HG03442 (cell line): ENCODE results near the gene RPL10A.

Experiments
- ATAC-seq: cut with Tn5 transposase; IDR thresholded peaks from one replicate; pipeline ENCODE4 v1.9.1; 2021; ENCODE audit warnings: mild to moderate bottlenecking, moderate library complexity; ENCODE audit not compliant: unreplicated experiment

The RPL10A gene

DNA sequence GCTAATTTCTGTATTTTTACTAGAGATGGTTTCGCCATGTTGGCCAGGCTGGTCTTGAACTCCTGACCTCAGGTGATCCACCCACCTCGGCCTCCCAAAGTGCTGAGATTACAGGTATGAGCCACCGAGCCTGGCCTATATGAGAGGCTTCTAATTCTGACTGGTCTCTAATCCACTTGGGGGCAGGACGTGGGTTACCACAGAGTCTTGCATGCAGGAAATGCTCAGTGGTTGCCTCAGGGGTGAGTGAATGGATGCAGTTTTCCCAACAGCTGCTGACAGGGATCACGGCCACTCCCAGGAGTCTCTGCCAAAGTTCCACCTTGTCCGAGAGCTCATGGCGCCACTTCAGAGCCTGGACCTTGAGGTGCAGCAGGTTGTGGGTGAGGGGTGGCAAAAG, 22.5 kb upstream of the RPL10A start:
- ATAC-seq: no peak

DNA sequence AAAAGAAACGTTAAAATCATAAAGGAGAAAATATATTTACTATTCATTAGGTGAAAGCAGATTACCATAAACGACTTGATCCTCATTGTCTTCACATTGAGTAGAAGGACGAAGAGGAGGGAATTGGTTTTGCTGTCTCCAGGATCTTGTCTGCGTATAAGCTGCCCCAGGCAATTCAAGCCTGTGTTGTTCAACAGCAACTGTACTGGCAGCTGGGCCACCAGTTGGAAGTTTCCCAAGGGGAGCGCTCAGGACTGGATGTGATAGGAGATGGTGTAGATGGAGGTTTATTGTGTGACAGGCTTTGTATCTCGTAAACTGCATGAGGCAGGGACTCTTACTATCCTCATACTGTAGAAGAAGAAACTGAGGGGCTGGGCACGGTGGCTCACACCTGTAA, 20.0 kb upstream of the RPL10A start:
- no peak for ATAC-seq

DNA sequence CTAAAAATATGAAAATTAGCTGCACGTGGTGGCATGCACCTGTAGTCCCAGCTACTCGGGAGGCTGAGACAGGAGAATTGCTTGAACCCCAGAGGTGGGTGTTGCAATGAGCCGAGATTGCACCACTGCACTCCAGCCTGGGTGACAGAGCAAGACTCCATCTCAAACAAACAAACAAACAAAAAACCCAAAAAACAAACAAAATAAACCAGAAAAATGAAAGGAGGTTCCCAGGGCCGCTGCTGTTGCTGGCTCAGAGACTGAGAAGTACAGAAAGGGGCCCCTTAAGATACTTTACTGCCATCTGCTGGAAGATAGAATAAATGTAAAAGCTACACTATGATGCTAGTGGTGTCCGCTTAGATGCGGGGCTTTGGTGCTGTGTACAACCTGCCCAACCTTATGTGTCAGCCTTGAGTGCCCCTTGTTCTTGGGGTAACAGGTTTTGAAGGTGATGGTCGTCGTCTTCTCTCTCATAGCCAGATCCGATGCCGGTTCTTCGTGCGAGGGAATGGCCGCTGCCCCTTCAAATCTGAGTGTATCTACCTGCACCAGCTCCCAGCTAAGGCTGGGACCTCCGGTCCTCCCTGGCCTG, 18.8 kb upstream of the RPL10A start:
- ATAC-seq: no peak

- ATAC-seq: no peak
These were observed 16.6 kb upstream of the RPL10A start for GRCh38 chr6:35451354-35452182.

DNA sequence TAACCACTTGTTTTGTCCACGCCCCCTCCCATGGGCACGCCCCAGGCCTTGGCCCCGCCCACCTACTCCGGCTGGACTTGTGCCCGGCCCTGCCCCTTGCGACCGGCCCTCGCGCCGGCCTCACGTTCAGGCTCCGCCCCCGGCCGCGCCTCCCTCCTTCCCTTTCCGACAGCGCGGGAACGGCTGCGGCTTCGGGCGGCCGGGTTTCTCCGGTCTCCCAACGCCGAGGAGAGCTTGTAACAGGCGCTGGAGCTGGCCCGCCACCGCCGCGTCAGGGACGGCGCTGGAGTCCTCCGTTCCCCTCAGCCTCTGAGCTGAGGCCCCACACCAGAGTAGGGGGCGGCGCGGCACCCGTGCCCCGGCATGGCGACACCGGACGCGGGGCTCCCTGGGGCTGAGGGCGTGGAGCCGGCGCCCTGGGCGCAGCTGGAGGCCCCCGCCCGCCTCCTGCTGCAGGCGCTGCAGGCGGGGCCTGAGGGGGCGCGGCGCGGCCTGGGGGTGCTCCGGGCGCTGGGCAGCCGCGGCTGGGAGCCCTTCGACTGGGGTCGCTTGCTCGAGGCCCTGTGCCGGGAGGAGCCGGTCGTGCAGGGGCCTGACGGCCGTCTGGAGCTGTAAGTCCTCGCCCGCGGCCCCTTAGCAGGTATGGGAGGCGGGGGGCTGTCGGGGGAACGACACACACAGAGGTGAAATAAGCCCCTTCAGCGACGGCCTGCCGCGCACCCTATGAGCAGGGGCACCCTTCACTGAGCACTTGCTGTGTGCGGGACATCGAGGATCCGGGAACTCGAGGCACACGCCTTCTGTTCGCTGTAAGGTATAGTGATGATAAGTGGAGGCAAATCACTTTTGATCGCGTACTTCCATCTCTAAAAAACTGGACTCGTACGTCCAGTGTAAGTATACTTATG, 15.8 kb upstream of the RPL10A start, which contains the start of gene FANCE:
Gene FANCE, plus strand, starts transcription at position 156 of the 908 bp plus-strand sequence. Its CDS starts 208 bp downstream, at position 364.
- peak; percentile 90 for ATAC-seq

DNA sequence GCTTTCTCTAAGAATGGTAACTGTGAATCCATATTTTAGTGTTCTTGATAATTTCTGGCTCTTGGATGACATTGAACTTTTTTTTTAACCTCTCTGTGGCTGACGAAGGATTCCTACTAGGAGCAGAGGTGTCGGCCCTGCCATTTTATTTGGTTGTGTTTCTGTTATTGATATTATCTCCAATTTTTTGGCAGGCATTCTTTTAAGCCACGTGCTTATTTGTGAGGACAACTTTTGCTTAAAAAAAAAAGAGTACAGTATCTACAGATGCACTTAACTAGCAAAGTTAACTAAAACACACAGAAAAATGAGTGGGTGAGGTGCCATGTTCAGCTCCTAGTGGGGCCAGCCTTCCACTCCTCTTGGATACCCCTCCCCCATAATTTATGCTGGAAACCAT, 15.0 kb upstream of the RPL10A start:
- no peak for ATAC-seq

- ATAC-seq: no peak
These were observed 13.7 kb upstream of the RPL10A start for GRCh38 chr6:35454391-35455110.

- ATAC-seq: no peak
These were observed 10.3 kb upstream of the RPL10A start for GRCh38 chr6:35457907-35458306.

GRCh38 chr6:35461270-35461669, 6.9 kb upstream of the RPL10A start:
- ATAC-seq: no peak

- ATAC-seq: no peak
These were observed 4.9 kb upstream of the RPL10A start for GRCh38 chr6:35463292-35463691.

GRCh38 chr6:35465646-35466045, 2.6 kb upstream of the RPL10A start:
- ATAC-seq: no peak

- no peak for ATAC-seq
These were observed 964 bp downstream of the RPL10A start for GRCh38 chr6:35468980-35469750.

DNA sequence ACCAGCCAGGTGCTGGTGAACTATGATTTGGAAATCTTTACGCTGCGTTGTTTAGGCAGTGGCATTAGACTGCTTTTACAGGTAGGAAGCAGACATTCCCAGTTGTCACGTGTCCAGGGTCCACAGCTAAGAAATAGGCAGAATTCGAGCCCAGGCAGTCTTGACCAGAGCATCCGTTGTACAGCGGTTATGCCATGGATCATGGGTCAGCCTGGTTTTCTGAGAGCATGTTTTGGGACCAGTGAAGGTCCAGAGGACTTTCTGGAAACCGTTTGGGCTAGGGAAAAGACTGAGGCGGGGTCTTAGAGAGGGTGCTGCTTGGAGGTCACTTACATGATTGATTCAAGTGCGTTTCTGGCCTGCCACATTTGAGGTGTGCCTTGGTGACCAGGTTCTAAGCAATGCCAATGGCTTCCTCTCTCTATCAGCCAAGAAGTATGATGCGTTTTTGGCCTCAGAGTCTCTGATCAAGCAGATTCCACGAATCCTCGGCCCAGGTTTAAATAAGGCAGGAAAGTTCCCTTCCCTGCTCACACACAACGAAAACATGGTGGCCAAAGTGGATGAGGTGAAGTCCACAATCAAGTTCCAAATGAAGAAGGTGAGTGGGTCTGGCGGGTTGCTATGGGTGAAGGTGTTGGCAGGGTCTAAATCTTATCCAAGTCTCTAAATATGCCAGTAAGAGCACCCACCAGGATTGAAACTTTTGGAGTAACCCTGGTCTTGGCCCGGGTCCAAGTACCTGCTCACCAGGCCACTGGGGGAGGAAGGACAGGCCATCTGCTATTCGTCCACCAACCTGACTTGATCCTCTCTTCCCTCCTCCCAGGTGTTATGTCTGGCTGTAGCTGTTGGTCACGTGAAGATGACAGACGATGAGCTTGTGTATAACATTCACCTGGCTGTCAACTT, 1.8 kb downstream of the RPL10A start:
- ATAC-seq: no peak

GRCh38 chr6:35470663-35471120, 2.5 kb downstream of the RPL10A start:
- no peak for ATAC-seq

DNA sequence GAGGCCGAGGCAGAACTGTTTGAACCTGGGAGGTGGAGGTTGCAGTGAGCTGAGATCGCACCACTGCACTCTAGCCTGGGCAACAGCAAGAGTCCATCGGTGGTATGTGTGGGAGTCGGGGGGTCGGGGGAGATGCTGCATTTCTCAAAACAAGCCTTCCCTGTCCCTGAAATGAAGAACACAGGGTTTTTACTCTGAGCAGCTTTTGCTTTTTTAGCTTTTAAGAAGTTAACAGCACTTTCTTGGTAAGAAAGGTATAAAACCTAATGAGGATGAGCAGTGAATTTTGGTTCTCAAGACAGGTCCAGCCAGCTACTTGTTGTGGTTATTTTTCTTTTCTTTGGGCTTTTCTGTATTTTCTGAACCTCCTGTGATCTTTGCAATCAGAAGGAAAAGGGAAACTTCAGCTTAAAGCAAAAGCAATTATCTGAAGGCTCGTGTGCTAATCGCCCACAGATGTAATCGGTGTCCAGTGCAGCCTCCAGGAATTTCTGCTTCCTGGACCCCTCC, 3.7 kb downstream of the RPL10A start:
- ATAC-seq: no peak

DNA sequence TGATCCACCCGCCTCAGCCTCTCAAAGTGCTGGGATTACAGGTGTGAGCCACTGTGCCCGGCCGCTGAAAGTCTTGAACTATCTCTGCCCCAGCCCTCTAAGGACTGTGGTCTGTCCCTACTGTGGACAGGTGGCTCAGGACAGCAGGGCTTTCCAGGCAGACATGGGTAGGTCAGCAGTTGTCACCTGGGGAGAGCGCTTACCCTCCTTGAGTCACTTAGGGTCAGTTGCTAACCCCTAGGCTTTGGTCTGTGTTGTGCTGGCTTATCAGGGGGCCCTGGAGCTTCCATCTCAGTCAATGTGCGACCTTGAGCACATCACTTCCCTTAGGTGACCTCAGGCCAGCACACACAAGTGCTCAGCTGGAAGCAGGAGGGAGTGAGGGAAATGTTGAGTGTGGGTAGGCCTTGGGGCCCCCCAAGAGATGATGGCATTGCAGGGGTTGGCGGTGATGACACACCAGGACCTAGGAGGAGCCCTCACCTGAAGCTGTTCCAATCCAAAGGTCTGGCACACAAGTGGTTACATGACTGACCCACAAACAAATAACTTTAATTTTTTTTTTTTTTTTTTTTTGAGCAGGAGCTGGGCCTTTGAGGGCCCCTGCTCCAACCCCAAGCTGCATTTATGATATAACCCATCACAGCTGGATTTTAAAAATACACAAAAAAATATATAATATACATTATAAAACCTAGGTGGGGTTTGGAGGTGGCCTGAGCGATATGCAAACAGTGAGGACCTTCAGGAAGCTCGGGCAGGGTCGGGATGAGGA, 5.1 kb downstream of the RPL10A start:
- ATAC-seq: no peak

GRCh38 chr6:35473850-35474130, 5.6 kb downstream of the RPL10A start:
- ATAC-seq: no peak
